ENCODE results near the gene ILK. TPM values are rescaled to one million over a fixed set of nuclear protein-coding genes. Genes with fewer than 3 reads are reported as not detected.

Gene ILK
- total RNA-seq, 1 experiment from 2014 or later: 69.7 TPM

DNA sequence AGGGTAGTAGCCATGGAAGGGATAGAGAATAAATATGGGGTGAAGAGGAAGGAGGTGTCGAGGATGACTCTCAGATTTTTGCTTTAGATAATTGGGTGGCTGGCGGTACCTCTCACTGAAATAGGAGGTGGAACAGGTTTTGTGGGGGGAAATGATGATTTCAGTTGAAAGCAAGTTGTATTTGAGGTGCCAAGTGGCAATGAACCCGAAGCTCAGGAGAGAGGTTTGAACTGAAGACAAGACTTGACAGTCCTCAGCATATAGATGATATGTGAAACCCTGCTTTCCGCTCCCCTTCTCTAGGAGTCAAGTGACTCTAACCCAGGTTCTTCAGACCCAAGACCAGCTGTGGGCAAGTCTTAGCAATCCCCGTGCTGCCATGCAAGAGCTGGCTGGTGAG is 33.9 kb upstream of the ILK start:
- no peaks in the 10 kb centered on the region for H3K9me3 ChIP-seq (ENCODE audit: insufficient read depth, low read depth)
- H3K27me3 ChIP-seq (ENCODE audit: insufficient read depth, low read depth): no peaks in the 10 kb centered on the region
- no TSS peak for BruUV-seq (replicated peaks)
- ChIA-PET POLR2A (ENCODE audit: unreplicated experiment) (no interaction called here), CTCF (no interaction called here)
- no peaks in the 10 kb centered on the region for H3K9me2 ChIP-seq (ENCODE audit: insufficient read depth)
- intact Hi-C loops (cut with micrococcal nuclease; ENCODE audit: unreplicated experiment): no loop called here
- DNase-seq: no peak
- no peak overlapping the region for H3K4me3 ChIP-seq
- H4K20me1 ChIP-seq (ENCODE audit: insufficient read depth): no peaks in the 10 kb centered on the region
- no peaks in the 10 kb centered on the region for H3F3A ChIP-seq (ENCODE audit: insufficient read depth, low read depth)
- no peak overlapping the region for H3K27ac ChIP-seq
- no peaks in the 10 kb centered on the region for H3K36me3 ChIP-seq (ENCODE audit: low read depth)
- no peaks in the 10 kb centered on the region for H3K79me2 ChIP-seq (ENCODE audit: low read depth)
- H3K4me1 ChIP-seq (replicated peaks; ENCODE audit: insufficient read depth): no peaks in the 10 kb centered on the region
- H2AFZ ChIP-seq: no peak overlapping the region
- TF ChIP-seq, protein P1, sequence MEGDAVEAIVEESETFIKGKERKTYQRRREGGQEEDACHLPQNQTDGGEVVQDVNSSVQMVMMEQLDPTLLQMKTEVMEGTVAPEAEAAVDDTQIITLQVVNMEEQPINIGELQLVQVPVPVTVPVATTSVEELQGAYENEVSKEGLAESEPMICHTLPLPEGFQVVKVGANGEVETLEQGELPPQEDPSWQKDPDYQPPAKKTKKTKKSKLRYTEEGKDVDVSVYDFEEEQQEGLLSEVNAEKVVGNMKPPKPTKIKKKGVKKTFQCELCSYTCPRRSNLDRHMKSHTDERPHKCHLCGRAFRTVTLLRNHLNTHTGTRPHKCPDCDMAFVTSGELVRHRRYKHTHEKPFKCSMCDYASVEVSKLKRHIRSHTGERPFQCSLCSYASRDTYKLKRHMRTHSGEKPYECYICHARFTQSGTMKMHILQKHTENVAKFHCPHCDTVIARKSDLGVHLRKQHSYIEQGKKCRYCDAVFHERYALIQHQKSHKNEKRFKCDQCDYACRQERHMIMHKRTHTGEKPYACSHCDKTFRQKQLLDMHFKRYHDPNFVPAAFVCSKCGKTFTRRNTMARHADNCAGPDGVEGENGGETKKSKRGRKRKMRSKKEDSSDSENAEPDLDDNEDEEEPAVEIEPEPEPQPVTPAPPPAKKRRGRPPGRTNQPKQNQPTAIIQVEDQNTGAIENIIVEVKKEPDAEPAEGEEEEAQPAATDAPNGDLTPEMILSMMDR (conservative IDR thresholded peaks at IDR 0.05): no peak
- TF ChIP-seq EZH2 (IDR thresholded peaks at IDR 0.05; ENCODE audit: low read depth): no peak
- H3K4me2 ChIP-seq: no peak overlapping the region

DNA sequence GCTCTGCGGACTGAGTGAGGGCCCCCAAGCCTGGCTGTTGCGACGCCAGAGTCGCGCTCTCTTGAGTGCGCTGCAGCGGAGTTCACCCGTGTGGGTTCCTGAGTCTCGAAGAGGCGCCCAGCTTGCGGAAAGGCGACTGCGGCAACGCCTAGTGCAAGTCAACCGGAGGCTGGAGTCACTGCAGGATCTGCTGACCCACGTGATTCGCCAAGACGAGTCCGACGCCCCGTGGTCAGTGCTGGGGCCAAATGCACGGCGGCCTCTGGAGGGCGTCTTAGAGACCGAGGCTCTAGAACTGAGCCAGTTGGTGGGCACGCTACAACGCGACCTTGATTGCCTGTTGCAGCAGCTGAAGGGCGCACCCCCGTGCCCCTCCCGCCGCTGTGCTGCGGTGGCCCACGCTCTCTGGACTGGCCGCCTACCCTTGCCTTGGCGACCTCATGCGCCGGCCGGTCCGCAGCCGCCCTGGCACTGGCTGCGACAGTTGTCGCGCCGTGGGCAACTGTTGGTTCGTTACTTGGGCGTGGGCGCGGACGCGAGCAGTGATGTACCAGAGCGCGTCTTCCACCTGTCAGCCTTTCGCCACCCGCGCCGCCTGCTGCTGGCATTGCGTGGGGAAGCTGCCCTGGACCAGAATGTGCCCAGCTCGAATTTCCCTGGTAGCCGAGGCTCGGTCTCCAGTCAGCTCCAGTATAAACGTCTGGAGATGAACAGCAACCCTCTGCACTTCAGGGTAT is 32.7 kb upstream of the ILK start:
- CTCF ChIA-PET: no interaction called here
- no peaks in the 10 kb centered on the region for H3F3A ChIP-seq (ENCODE audit: insufficient read depth, low read depth)
- no peaks in the 10 kb centered on the region for H3K27me3 ChIP-seq (ENCODE audit: insufficient read depth, low read depth)
- H2AFZ ChIP-seq: no peak overlapping the region
- H3K9me3 ChIP-seq (ENCODE audit: insufficient read depth, low read depth): no peaks in the 10 kb centered on the region
- H3K4me1 ChIP-seq (replicated peaks; ENCODE audit: insufficient read depth): no peaks in the 10 kb centered on the region
- H3K4me2 ChIP-seq: no peak overlapping the region
- intact Hi-C loops (cut with micrococcal nuclease; ENCODE audit: unreplicated experiment): no loop called here
- H3K4me3 ChIP-seq: no peak overlapping the region
- DNase-seq: no peak
- POLR2A ChIA-PET (ENCODE audit: unreplicated experiment): no interaction called here
- TF ChIP-seq, protein P1 (conservative IDR thresholded peaks at IDR 0.05): no peak
- TF ChIP-seq EZH2 (IDR thresholded peaks at IDR 0.05; ENCODE audit: low read depth): no peak
- no peak overlapping the region for H3K27ac ChIP-seq
- no peaks in the 10 kb centered on the region for H3K9me2 ChIP-seq (ENCODE audit: insufficient read depth)
- H3K36me3 ChIP-seq (ENCODE audit: low read depth): no peaks in the 10 kb centered on the region
- no peaks in the 10 kb centered on the region for H4K20me1 ChIP-seq (ENCODE audit: insufficient read depth)
- no TSS peak for BruUV-seq (replicated peaks)
- H3K79me2 ChIP-seq (ENCODE audit: low read depth): no peaks in the 10 kb centered on the region

DNA sequence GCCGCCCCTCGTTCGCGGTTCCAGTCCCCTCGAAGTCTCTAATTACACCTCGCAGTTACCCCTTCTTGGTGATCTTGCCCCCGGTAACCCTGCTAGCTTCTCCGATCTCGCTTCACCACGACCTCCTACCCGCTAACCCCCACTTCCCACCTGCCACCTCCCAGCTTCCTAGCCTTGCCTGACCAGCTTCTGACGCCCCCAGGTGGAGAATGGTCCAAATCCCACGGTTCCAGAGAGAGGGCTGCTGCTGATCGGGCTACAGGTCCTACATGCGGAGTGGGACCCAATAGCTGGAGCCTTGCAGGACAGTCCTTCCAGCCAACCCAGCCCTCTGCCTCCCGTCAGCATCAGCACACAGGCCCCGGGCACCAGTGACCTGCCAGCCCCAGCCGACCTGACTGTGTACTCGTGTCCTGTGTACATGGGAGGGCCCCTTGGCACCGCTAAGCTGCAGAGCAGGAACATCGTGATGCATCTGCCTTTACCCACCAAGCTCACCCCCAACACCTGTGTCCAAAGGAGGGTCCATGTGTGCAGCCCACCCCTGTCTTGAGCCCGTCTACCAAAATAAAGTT is 32.1 kb upstream of the ILK start:
- Histone ChIP-seq H3K9me3 (ENCODE audit: insufficient read depth, low read depth) (no peaks in the 10 kb centered on the region), H3F3A (ENCODE audit: insufficient read depth, low read depth) (no peaks in the 10 kb centered on the region), H3K4me2 (no peak overlapping the region), H3K4me1 (replicated peaks; ENCODE audit: insufficient read depth) (no peaks in the 10 kb centered on the region), H3K27ac (no peak overlapping the region), H3K9me2 (ENCODE audit: insufficient read depth) (no peaks in the 10 kb centered on the region), H3K79me2 (ENCODE audit: low read depth) (no peaks in the 10 kb centered on the region), H2AFZ (no peak overlapping the region), H4K20me1 (ENCODE audit: insufficient read depth) (no peaks in the 10 kb centered on the region), H3K36me3 (ENCODE audit: low read depth) (no peaks in the 10 kb centered on the region), H3K27me3 (ENCODE audit: insufficient read depth, low read depth) (no peaks in the 10 kb centered on the region), H3K4me3 (no peak overlapping the region)
- no TSS peak for BruUV-seq (replicated peaks)
- TF ChIP-seq, protein P1 (conservative IDR thresholded peaks at IDR 0.05): no peak
- POLR2A ChIA-PET (ENCODE audit: unreplicated experiment): no interaction called here
- intact Hi-C loops (cut with micrococcal nuclease; ENCODE audit: unreplicated experiment): no loop called here
- no peak for DNase-seq
- CTCF ChIA-PET: no interaction called here

Measured in PC-9 (cell line).